GM12878 (cell line): ENCODE data around the gene VMO1. TPM values are rescaled to one million over a fixed set of nuclear protein-coding genes. Genes with fewer than 3 reads are reported as not detected.

Experiments used
- ATAC-seq: fragments of 200-7000 bp; cut with Tn5 transposase; 3 replicates; pipeline ENCODE4 v1.9.1; 2020; ENCODE audit warnings: mild to moderate bottlenecking, moderate library complexity
- BruUV-seq: library from RNA; stranded (reverse); fragments of 400-500 nt; replicated peaks from 2 replicates; lab custom pipeline; 2021; lab: Mats Ljungman, UMichigan
- CTCF ChIA-PET: fragments of 300-600 bp; sonication (Branson Sonifier 250); formaldehyde crosslinking; extraction: SDS; loops from one replicate; lab custom pipeline; 2021; ENCODE audit warnings: inconsistent platforms; lab: Yijun Ruan, JAX
- POLR2A ChIA-PET: fragments of 350-600 bp; formaldehyde crosslinking; extraction: SDS; loops from one replicate; lab custom pipeline; 2021; ENCODE audit warnings: inconsistent platforms; lab: Charles Lee
- RAD21 ChIA-PET: fragments of 300-600 bp; sonication (Branson Sonifier 250); formaldehyde crosslinking; loops from one replicate; lab custom pipeline; 2023; ENCODE audit warnings: antibody characterized with exemption; ENCODE audit not compliant: unreplicated experiment; lab: Charles Lee
- SMC1A ChIA-PET: fragments of 300-600 bp; sonication (Branson Sonifier 250); formaldehyde crosslinking; loops from one replicate; lab custom pipeline; 2023; ENCODE audit not compliant: unreplicated experiment, uncharacterized antibody; lab: Charles Lee
- DNase-seq: peaks from one replicate; pipeline ENCODE4 v3.0.0-alpha.2; 2011; ENCODE audit warnings: low read depth, low spot score
- FAIRE-seq: peaks from 3 replicates; lab custom pipeline; 2011; peaks lifted over from hg19 to GRCh38; lab: Jason Lieb, UNC
- H2AFZ ChIP-seq: 2 replicates; pipeline ENCODE4 v1.6.0; 2011; ENCODE audit warnings: low read depth, low read length, control low read depth; ENCODE audit not compliant: control insufficient read depth
- H3K27ac ChIP-seq: 2 replicates; pipeline ENCODE4 v1.5.1; 2011; ENCODE audit warnings: control low read depth; ENCODE audit not compliant: control insufficient read depth, insufficient read depth
- H3K27me3 ChIP-seq, 2 experiments: replicated peaks in 1 of 2; 2 replicates each; pipeline versions ENCODE4 v1.6.0 to v1.6.1; 2011; ENCODE audit warnings: low read length in 1 of 2; ENCODE audit not compliant: control insufficient read depth in 2 of 2, insufficient read depth in 2 of 2
- H3K36me3 ChIP-seq, 2 experiments: 2 replicates each; pipeline ENCODE4 v1.5.1; 2011; ENCODE audit warnings: low read length in 1 of 2; ENCODE audit not compliant: control insufficient read depth in 2 of 2, insufficient read depth in 2 of 2
- H3K4me1 ChIP-seq: 2 replicates; pipeline ENCODE4 v1.6.1; 2011; ENCODE audit warnings: mild to moderate bottlenecking, low read length, moderate library complexity, mixed read lengths; ENCODE audit not compliant: control insufficient read depth, insufficient read depth
- H3K4me2 ChIP-seq: 2 replicates; pipeline ENCODE4 v1.6.0; 2011; ENCODE audit warnings: control low read depth; ENCODE audit not compliant: control insufficient read depth, insufficient read depth
- H3K4me3 ChIP-seq: fragments of 200-600 bp; sonication (generic); 2 replicates; pipeline ENCODE4 v1.5.1; 2016
- H3K79me2 ChIP-seq: 2 replicates; pipeline ENCODE4 v1.6.0; 2011; ENCODE audit warnings: low read length; ENCODE audit not compliant: control insufficient read depth, insufficient read depth
- H3K9ac ChIP-seq: 2 replicates; pipeline ENCODE4 v1.8.0; 2011; ENCODE audit warnings: low read length, control low read depth, mixed read lengths; ENCODE audit not compliant: control insufficient read depth, insufficient read depth
- H3K9me3 ChIP-seq: replicated peaks from 3 replicates; pipeline ENCODE4 v1.5.1; 2011; ENCODE audit warnings: mild to moderate bottlenecking, low read length; ENCODE audit not compliant: control insufficient read depth, insufficient read depth
- H4K20me1 ChIP-seq: 2 replicates; pipeline ENCODE4 v1.6.0; 2011; ENCODE audit not compliant: control insufficient read depth, insufficient read depth
- BMI1 ChIP-seq: fragments of 450-650 bp; IDR thresholded peaks from 2 replicates; pipeline ENCODE4 v1.6.1; 2016; ENCODE audit warnings: mild to moderate bottlenecking, moderate library complexity, borderline replicate concordance
- BRCA1 ChIP-seq: IDR thresholded peaks from 2 replicates; pipeline ENCODE4 v1.6.1; 2011; ENCODE audit warnings: low read depth, low read length, improper control_type of control experiment
- CBX5 ChIP-seq: sonication (generic); IDR thresholded peaks from 2 replicates; pipeline ENCODE4 v1.6.1; 2016; ENCODE audit warnings: low read depth, moderate library complexity, mild to moderate bottlenecking, inconsistent platforms
- GABPA ChIP-seq: IDR thresholded peaks from 2 replicates; pipeline ENCODE4 v1.6.1; 2014; ENCODE audit warnings: antibody characterized with exemption, low read depth, mild to moderate bottlenecking, inconsistent platforms
- JUND ChIP-seq: IDR thresholded peaks from 2 replicates; pipeline ENCODE4 v1.6.1; 2012; ENCODE audit warnings: low read depth, mild to moderate bottlenecking, low read length, improper control_type of control experiment, moderate library complexity
- NR2C2 ChIP-seq: IDR thresholded peaks from 2 replicates; pipeline ENCODE4 v1.6.1; 2011; ENCODE audit warnings: borderline replicate concordance, low read depth; ENCODE audit not compliant: control insufficient read depth, insufficient read length
- SP1 ChIP-seq: IDR thresholded peaks from one replicate; pipeline ENCODE4 v1.6.1; 2011; ENCODE audit warnings: low read depth, low read length
- ZNF207 ChIP-seq: fragments of 450-650 bp; IDR thresholded peaks from 2 replicates; pipeline ENCODE4 v1.6.1; 2014; ENCODE audit warnings: antibody characterized with exemption, mild to moderate bottlenecking, borderline replicate concordance
- WGBS: methylation state at CpG from one replicate; pipeline ENCODE4 v1.1.6; 2016; ENCODE audit warnings: low lambda C conversion rate; ENCODE audit not compliant: insufficient replicate concordance, insufficient coverage; ENCODE audit errors: missing lambda C conversion rate; 5-methylcytosine and 5-hydroxymethylcytosine counted together
- in situ Hi-C: fragments of 300-500 bp; cut with MboI; formaldehyde crosslinking; loops from 9 replicates; pipeline ENCODE4 v1.14.3; 2018; ENCODE audit warnings: mixed read lengths
- intact Hi-C: fragments of 100-400 bp; cut with micrococcal nuclease; formaldehyde crosslinking; loops from one replicate; pipeline ENCODE4 v1.14.2; 2022; ENCODE audit not compliant: unreplicated experiment
- polyA plus RNA-seq, 11 experiments: library from polyadenylated mRNA; depleted of rRNA in 4 of 11; unstranded in 6 of 11; stranded (reverse) in 5 of 11; fragments of >200 nt; fragmentation: Nextera tagmentation in 4 of 11; fragmentation: Illumina TruSeq in 1 of 11; extraction: Ambion mirVana in 4 of 11; extraction: Trizol in 1 of 11; gene quantifications; 1 replicate in 1 of 11; 2 replicates in 10 of 11; pipeline versions ENCODE4 v1.2.1 to v1.2.3, GENCODE V29; 2011 to 2016; ENCODE audit warnings: inconsistent platforms in 2 of 11, missing spikeins in 2 of 11, low read depth in 1 of 11
- total RNA-seq, 4 experiments: library from RNA; depleted of rRNA in 3 of 4; stranded (reverse); fragments of >200 nt in 3 of 4; fragmentation: Illumina TruSeq in 1 of 4; extraction: Trizol in 1 of 4; gene quantifications; 2 replicates each; pipeline versions ENCODE4 v1.2.1 to v1.2.3, GENCODE V29; 2013 to 2021

VMO1 gene
- total and polyA plus RNA-seq, 10 of the 15 experiments (the other 5 are each of a cell fraction or from before 2014, with no cell fraction given), result 0.27 to 0.54 (median 0.31) TPM; not detected in 7

- Histone ChIP-seq H3K9me3 (no peaks in the 10 kb centered on the region), H3K4me3 (no peak overlapping the region), H3K36me3 (no peaks in the 10 kb centered on the region), H3K4me2 (no peak overlapping the region), H3K9ac (no peak overlapping the region), H3K4me1 (peaks cover 4% of the 10 kb centered on the region; the same call in 1 of the 2 replicates), H2AFZ (no peak overlapping the region), H3K79me2 (no peaks in the 10 kb centered on the region), H3K27me3 (no peaks in the 10 kb centered on the region), H4K20me1 (no peaks in the 10 kb centered on the region), H3K27ac (no peak overlapping the region)
- intact Hi-C loops (no loop called here), in situ Hi-C loops (no loop called here)
- no peak for ATAC-seq
- TF ChIP-seq ZNF207 (no peak), BMI1 (no peak), NR2C2 (no peak), JUND (no peak), SP1 (no peak), BRCA1 (no peak), CBX5 (no peak)
- WGBS, result 69% methylated on average over 5 of the region's 5 CpGs
- ChIA-PET SMC1A (no interaction called here), CTCF (no interaction called here), POLR2A (no interaction called here), RAD21 (no interaction called here)
- no peak for FAIRE-seq
- BruUV-seq, result no TSS peak
- no peak for DNase-seq
These were observed 34.2 kb downstream of the VMO1 start for GRCh38 chr17:4751932-4752331.

- Histone ChIP-seq H3K79me2 (no peaks in the 10 kb centered on the region), H3K9ac (no peak overlapping the region), H3K4me3 (no peak overlapping the region), H3K4me1 (peaks cover 4% of the 10 kb centered on the region; the same call in 1 of the 2 replicates), H3K4me2 (no peak overlapping the region), H3K9me3 (no peaks in the 10 kb centered on the region), H4K20me1 (no peaks in the 10 kb centered on the region), H3K36me3 (no peaks in the 10 kb centered on the region), H3K27ac (no peak overlapping the region), H3K27me3 (no peaks in the 10 kb centered on the region), H2AFZ (no peak overlapping the region)
- SMC1A ChIA-PET, result no interaction called here
- TF ChIP-seq GABPA, result no peak
- no TSS peak for BruUV-seq
- in situ Hi-C loops (no loop called here), intact Hi-C loops (no loop called here)
- no peak for FAIRE-seq
- POLR2A ChIA-PET, result no interaction called here
- RAD21 ChIA-PET, result no interaction called here
- 0% methylated on average over 3 of the region's 3 CpGs for WGBS
- no peak for ATAC-seq
- CTCF ChIA-PET, result no interaction called here
- no peak for DNase-seq
These were observed 35.6 kb downstream of the VMO1 start for GRCh38 chr17:4750606-4751005.
